Measurements from ENCODE around the gene DCBLD1.
"Not testable (repeated sequence)": the region's sequence is repeated elsewhere in the genome, so short reads cannot be mapped to it uniquely, and the experiment has no call there.

DCBLD1 gene

DNA sequence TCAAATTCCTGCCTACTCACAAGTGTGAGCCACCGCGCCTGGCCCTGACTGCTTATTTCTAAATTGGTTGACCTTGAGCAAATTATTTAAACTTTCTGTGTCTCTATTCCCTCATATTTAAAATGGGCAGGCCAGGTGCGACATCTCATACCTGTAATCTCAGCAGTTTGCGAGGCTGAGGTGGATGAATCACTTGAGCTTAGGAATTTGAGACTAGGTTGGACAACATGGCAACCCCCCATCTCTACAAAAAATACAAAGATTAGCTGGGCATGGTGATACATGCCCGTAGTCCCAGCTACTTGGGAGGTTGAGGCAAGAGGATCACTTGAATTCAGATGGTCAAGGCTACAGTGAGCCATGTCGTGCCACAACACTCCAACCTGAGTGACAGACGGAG, 26.5 kb downstream of the DCBLD1 start:
- DNase-seq (ENCODE audit: low spot score): no peak
- TF ChIP-seq, protein P1, sequence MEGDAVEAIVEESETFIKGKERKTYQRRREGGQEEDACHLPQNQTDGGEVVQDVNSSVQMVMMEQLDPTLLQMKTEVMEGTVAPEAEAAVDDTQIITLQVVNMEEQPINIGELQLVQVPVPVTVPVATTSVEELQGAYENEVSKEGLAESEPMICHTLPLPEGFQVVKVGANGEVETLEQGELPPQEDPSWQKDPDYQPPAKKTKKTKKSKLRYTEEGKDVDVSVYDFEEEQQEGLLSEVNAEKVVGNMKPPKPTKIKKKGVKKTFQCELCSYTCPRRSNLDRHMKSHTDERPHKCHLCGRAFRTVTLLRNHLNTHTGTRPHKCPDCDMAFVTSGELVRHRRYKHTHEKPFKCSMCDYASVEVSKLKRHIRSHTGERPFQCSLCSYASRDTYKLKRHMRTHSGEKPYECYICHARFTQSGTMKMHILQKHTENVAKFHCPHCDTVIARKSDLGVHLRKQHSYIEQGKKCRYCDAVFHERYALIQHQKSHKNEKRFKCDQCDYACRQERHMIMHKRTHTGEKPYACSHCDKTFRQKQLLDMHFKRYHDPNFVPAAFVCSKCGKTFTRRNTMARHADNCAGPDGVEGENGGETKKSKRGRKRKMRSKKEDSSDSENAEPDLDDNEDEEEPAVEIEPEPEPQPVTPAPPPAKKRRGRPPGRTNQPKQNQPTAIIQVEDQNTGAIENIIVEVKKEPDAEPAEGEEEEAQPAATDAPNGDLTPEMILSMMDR (IDR thresholded peaks at IDR 0.05; ENCODE audit: extremely low read depth, insufficient read depth, missing control alignments): no peak
- in situ Hi-C loops (cut with MboI; ENCODE audit: low pct_unique_long_range_greater_than_20kb, low sequenced_read_pairs, unreplicated experiment): no loop called here

DNA sequence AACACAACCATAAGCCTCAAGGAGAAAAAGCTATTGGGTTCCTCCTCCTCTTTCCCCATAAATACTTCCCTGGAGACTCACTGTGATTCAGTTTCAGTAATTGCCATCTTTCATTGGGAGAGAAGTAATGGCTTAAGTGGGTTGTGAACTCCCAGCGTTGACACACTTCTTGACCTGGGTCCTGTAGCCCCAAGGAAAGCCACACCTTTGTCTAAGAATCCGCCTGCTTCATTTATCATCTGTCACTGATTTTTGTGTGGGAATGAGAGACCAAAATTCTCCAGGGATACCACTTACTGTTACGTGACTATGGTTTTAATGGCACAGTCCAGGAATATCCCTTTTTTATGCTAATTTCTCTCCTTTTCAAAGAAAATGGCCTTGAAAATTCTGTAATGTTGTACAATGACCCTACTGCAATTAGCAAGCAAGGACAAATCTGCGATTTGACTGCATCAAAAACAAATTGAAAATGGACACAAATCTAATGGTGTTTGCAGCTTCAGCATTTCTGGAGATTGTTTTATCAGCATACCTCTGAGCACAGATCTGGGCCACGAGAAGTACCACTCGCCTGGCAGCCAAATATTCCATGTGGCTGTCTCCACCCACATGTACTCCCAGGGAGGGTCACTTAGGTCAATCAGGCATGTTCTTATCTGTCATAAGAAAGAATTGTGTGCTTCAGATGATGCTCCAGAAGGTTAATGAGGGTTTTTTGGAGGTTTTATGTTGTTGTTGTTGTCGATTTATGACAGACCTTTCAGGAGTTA, 29.8 kb downstream of the DCBLD1 start:
- TF ChIP-seq, protein P1 (IDR thresholded peaks at IDR 0.05; ENCODE audit: extremely low read depth, insufficient read depth, missing control alignments): no peak
- in situ Hi-C loops (cut with MboI; ENCODE audit: low pct_unique_long_range_greater_than_20kb, low sequenced_read_pairs, unreplicated experiment): no loop called here
- no peak for DNase-seq (ENCODE audit: low spot score)

DNA sequence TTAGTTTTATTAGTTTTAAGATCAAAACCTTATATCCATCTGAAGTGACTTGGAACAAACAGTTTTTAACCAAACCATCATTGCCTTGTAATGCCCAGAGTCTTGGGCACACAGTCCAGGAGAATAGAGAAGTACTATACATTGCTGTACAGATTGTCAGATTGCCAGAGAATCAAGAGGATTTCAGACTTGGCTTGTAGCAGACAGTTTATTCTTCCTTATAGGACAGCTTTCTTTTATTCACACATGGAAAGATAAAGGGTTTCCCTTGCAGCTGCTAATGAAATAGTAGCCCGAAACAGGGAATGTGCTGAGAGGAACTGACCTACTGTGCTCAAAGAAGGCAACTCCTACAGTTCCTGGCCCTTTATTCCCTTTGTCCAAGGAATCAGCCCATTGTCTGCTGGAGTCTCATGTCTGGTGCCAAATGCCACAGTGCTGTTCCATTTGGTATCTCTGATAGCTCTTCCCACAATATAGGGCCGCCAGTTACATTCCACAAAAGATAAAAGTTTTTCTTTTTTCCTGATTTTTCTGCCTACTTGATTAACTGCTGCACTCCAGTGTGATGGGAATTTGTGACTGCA, 30.6 kb downstream of the DCBLD1 start:
- in situ Hi-C loops (cut with MboI; ENCODE audit: low pct_unique_long_range_greater_than_20kb, low sequenced_read_pairs, unreplicated experiment): no loop called here
- TF ChIP-seq, protein P1 (IDR thresholded peaks at IDR 0.05; ENCODE audit: extremely low read depth, insufficient read depth, missing control alignments): no peak
- no peak for DNase-seq (ENCODE audit: low spot score)

DNA sequence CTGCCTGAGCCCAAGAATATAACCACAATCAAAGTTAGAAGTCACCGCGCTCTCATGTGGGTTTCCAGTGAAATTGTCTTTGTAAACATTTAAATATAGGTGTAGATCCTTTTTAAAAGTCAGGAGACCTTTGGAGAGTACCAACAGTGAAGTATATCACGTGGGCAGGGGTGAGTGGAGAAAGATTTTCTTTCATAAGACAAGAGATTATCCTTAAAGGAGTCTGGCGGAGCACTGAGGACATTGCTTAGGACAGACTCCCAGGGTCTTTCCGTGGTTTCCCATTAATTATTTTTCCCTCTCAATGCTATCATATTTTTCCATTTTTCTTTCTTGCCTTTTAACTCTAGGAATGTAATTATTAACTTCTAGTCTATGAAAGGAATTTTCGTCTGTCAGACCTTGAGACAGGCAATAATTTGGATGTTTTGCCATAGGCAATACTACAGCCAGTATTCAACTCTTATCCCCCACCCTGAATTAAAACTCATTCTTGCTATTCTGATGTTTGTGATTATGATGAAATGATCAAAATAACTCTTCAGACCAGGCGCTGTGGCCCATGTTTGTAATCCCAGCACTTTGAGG, 31.4 kb downstream of the DCBLD1 start:
- in situ Hi-C loops (cut with MboI; ENCODE audit: low pct_unique_long_range_greater_than_20kb, low sequenced_read_pairs, unreplicated experiment): no loop called here
- no peak for DNase-seq (ENCODE audit: low spot score)
- TF ChIP-seq, protein P1 (IDR thresholded peaks at IDR 0.05; ENCODE audit: extremely low read depth, insufficient read depth, missing control alignments): no peak

DNA sequence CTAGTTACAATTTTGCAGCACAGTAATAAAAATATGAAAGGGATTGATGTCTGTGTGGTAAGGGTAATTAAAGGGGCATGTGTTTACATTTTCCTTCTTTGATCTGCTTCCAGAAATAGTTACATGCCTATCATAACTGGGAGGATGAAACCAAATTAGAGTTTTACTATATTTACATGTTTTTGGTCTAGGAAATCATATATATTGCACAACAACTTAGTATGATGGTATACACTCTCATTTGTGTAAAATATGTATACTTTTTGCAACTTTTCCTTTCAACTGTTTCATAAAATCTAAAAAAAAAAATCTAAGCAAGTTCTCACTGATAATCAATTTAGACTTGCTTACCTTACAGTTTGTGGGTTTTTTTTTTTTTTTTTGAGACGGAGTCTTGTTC, 32.2 kb downstream of the DCBLD1 start:
- in situ Hi-C loops (cut with MboI; ENCODE audit: low pct_unique_long_range_greater_than_20kb, low sequenced_read_pairs, unreplicated experiment): no loop called here
- TF ChIP-seq, protein P1 (IDR thresholded peaks at IDR 0.05; ENCODE audit: extremely low read depth, insufficient read depth, missing control alignments): no peak
- DNase-seq (ENCODE audit: low spot score): no peak

GRCh38 chr6:117515326-117515725, 32.9 kb downstream of the DCBLD1 start:
- TF ChIP-seq, protein P1 (IDR thresholded peaks at IDR 0.05; ENCODE audit: extremely low read depth, insufficient read depth, missing control alignments): no peak
- DNase-seq (ENCODE audit: low spot score): no peak
- in situ Hi-C loops (cut with MboI; ENCODE audit: low pct_unique_long_range_greater_than_20kb, low sequenced_read_pairs, unreplicated experiment): no loop called here

GRCh38 chr6:117517995-117518394, 35.5 kb downstream of the DCBLD1 start:
- DNase-seq (ENCODE audit: low spot score); in situ Hi-C loops (cut with MboI; ENCODE audit: low pct_unique_long_range_greater_than_20kb, low sequenced_read_pairs, unreplicated experiment): not testable (repeated sequence)
